Measurements from ENCODE around the gene ASTN2.

- no peak for TF ChIP-seq GATA2 (IDR thresholded peaks at IDR 0.05; ENCODE audit: low read depth, low read length)
- TF ChIP-seq GATA3 (IDR thresholded peaks at IDR 0.05; ENCODE audit: low read depth, low read length): no peak
Observed at GRCh38 chr9:116555556-116556155, 859.2 kb downstream of the ASTN2 start.

All from SH-SY5Y (cell line).